Posterior cingulate gyrus (tissue), 11 donors: Measurements from ENCODE around the gene HOMER1.

Experiments
- DNase-seq, 10 donors: peaks; one replicate each; pipeline versions ENCODE4 v3.0.0 to v3.0.0-alpha.2; 2020 to 2021; ENCODE audit warnings: mixed read lengths in 3 of 10
- intact Hi-C: fragments of 100-400 bp; cut with DNase I; formaldehyde crosslinking; loops from one replicate; pipeline ENCODE4 v1.15.1; 2023

The HOMER1 gene

GRCh38 chr5:79513704-79514390, at the start of gene HOMER1:
Gene HOMER1, minus strand, starts transcription at chr5:79514134. Its CDS starts 1,360 bp downstream, at chr5:79512774.
- intact Hi-C loops = loop anchor here (2.0 to 5.0 kb wide), 3 partner anchors 98 to 568 kb away; partner anchors contain the start of genes JMY and TENT2
- peak; percentile 62 to 95 (median 74) for DNase-seq

DNA sequence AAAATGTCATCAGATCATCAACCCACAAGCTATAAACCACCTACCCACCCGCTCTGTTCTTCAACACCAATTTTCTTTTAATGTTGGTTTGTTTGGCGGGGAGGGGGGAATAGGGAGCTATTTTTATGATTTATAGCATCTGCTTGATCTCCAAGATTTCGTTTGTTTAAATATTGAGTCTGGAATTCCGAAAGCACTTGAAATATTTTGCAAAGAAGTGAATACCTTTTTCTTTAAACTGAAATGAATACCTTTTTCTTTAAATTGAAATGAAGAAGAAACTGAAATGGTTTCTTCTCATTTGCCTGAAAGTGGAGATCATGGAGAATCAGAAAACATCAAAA, 49.3 kb upstream of the HOMER1 start:
- intact Hi-C loops = no loop called here

GRCh38 chr5:79562351-79563246, 48.7 kb upstream of the HOMER1 start:
- intact Hi-C loops = no loop called here
- DNase-seq = no peak

More for the DNA sequence above, 49.3 kb upstream of the HOMER1 start:
- DNase-seq = no peak

GRCh38 chr5:79561525-79561893, 47.6 kb upstream of the HOMER1 start:
- intact Hi-C loops = no loop called here
- peak in 5 of 10 donors; percentile 11 to 87 (median 30) for DNase-seq

DNA sequence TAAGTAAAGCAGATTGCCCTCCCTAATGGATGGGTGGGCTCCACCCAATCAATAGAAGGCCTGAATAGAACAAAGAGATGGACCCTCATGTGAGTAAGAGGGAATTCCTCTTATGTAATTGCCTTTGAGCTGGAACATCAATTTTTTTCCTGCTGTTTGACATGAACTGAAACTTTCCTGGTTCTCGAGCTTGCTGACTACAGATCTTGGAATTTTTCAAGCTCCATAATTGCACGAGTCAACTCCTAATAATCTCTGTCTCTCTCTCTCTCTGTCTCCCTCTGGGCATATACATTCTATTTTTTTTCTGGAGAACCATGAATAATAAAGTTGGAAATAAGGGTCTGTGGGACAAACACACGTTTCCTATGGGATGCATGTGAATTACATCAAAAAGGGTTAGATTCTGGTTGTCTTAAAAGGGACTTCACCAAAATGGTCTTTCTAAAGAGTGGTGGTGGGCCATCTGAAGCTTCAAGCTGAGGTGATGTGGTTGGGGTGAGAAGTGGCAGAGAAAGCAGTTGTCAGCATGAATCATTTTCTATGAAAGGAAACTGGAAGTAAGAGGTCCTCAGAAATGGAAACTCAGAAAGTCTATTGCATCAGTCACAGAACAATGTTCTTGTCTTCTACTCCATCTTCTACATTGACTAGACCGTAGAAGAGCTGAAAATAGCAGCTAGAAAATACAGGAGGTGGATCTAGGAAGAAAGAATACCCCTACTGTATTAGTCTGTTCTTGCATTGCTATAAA, 47.0 kb upstream of the HOMER1 start:
- DNase-seq = no peak
- intact Hi-C loops = no loop called here

- DNase-seq = no peak
- intact Hi-C loops = no loop called here
Measured at GRCh38 chr5:79555418-79555817, 41.5 kb upstream of the HOMER1 start.

- intact Hi-C loops = no loop called here
- DNase-seq = no peak
Measured at GRCh38 chr5:79552984-79553383, 39.0 kb upstream of the HOMER1 start.

- no peak for DNase-seq
- intact Hi-C loops = no loop called here
Measured at GRCh38 chr5:79547982-79548381, 34.0 kb upstream of the HOMER1 start.

DNA sequence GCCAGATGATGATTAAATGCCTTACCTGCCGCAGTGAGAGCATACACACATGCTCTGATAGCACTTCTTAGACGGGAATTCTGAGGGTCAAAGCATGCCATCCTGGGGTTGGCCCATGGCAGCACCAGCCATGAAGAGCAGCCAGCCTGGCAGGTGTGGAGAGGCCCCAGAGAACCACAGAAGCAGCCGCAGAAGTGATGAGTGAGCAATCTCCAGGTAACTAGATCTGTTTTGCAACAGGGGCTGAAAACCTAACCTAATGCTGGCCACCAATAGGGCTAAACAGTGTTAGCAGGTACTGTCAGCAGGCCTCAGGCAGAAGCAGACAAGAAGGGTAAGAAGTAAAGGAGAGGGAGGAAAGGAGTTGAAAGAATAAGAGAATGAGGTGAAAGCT, 33.5 kb upstream of the HOMER1 start:
- intact Hi-C loops = no loop called here
- no peak for DNase-seq

- intact Hi-C loops = no loop called here
- DNase-seq = no peak
Measured at GRCh38 chr5:79546782-79547428, 33.0 kb upstream of the HOMER1 start.

DNA sequence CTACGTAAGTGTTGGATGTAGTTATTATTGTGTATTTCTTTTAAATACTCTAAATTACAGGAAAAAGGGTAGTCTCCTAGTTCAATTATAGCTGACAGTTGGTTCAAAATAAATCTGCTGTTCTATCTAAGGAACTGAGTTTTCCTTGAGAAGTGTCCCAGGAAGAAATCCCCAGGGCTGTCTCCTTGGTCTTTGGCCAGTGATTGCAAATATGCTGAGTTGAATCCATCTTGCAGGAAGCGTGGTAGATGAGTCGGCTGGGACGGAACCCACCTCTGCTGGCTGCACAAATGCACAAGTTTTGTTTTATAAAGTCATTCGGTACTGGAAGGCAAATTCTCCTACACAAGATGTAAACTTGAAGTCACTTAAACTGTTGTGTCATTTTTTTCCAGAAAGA, 30.2 kb upstream of the HOMER1 start:
- DNase-seq = no peak
- intact Hi-C loops = no loop called here

DNA sequence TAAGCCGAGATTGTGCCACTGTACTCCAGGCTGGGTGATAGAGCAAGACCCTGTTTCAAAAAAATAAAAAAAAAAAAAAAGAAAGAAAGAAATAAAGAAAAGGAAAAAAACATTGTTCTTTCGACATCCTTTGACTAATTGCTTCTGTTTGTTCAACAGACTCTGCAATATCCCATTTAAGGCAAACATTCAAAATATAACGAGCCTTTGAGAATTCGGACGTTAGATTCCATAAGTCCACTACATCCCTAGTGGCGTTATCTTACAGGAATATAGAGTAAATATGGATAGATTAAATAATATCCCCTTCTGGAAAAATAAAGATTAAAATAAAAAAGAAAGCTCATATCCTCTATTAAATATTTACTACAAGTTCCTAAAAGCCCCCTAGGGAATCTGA, 27.0 kb upstream of the HOMER1 start:
- DNase-seq = no peak
- intact Hi-C loops = no loop called here

DNA sequence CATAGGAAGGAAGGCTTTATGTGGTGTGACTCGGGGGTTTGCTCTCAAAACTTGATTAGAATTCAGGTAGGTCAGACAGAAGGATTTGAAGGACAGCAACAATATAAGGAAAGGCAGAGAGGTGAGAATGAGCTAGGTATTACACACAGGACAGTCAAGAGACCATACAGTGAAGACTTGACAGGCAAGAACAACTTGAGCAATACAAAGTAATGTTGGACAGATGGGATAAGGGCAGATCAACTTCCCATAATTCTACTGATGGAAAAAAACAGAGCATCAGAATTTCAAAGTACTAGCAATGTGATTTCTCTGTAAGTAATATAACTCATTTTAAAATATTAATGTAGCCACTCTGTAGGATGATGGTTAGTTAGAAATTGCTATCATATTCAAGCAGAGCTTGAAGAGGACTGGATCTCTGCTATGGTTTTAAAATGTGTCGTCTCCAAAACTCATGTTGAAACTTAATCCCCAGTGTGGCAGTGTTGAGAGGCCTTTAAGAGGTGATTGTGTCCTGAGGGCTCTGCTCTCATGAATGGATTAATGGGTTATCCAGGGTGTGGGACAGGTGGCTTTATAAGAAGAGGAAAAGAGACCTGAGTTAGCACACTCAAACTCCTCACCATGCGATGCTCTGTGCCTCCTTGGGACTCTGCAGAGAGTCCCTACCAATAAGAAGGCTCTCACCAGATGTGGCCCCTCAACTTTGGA, 22.4 kb upstream of the HOMER1 start:
- intact Hi-C loops = no loop called here
- no peak for DNase-seq

GRCh38 chr5:79535477-79536192, 21.7 kb upstream of the HOMER1 start:
- intact Hi-C loops = no loop called here
- DNase-seq = no peak

DNA sequence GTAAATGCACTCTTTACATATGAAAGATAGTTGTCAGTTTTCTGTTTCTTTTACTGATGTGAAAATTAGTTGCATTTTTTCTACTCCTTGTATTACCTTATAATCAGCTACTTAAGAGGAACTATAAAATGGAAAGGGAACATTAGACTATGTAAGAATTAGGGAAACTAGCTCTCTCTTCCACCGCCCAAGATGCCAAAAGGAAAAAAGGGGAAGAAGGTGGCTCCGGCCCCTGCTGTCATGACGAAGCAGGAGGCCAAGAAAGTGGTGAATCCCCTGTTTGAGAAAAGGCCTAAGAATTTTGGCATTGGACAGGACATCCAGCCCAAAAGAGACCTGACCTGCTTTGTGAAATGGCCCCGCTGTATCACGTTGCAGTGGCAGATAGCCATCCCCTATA, 15.2 kb upstream of the HOMER1 start:
- DNase-seq = no peak
- intact Hi-C loops = no loop called here

GRCh38 chr5:79527431-79527830, 13.5 kb upstream of the HOMER1 start:
- intact Hi-C loops = no loop called here
- DNase-seq = no peak

- intact Hi-C loops = no loop called here
Measured at GRCh38 chr5:79526928-79527327, 13.0 kb upstream of the HOMER1 start.

GRCh38 chr5:79526493-79526892, 12.6 kb upstream of the HOMER1 start:
- DNase-seq = no peak
- intact Hi-C loops = no loop called here

More at GRCh38 chr5:79526928-79527327, 13.0 kb upstream of the HOMER1 start:
- DNase-seq = no peak

DNA sequence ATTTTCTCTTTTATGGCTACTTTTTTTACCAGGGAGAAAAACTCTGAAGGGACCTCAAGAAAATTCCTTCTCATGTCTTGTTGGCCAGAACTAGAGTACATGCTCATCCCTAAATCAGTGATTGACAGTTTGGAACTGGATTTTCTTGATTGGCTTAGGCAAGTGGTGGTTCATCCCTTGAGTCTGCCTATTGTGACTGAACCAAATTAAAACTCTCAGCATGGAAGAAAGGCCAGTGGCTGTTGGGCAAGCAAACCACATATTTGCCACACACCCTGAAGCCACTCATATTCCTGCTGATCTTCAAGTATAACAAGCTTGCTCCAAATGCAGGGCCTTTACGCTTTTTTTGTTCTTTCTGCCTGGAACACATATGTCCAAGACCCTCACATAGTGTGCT, 7.2 kb upstream of the HOMER1 start:
- intact Hi-C loops = no loop called here

More for the DNA sequence above, 7.2 kb upstream of the HOMER1 start:
- DNase-seq = no peak
